GM19023 (cell line): Measurements from ENCODE around the gene TCN1.
"Not testable (repeated sequence)": the region's sequence is repeated elsewhere in the genome, so short reads cannot be mapped to it uniquely, and the experiment has no call there.

ENCODE experiments used
- ATAC-seq: cut with Tn5 transposase; IDR thresholded peaks from one replicate; pipeline ENCODE4 v1.9.1; 2021; ENCODE audit warnings: mild to moderate bottlenecking, moderate library complexity; ENCODE audit not compliant: unreplicated experiment

Gene TCN1

GRCh38 chr11:59866397-59866796, at the start of gene TCN1:
Gene TCN1 (minus strand): TSS chr11:59866487. CDS start chr11:59866470, 17 bp downstream.
- ATAC-seq, result no peak

GRCh38 chr11:59903569-59903968, 37.3 kb upstream of the TCN1 start:
- ATAC-seq, result not testable (repeated sequence)

GRCh38 chr11:59901306-59901705, 35.0 kb upstream of the TCN1 start:
- no peak for ATAC-seq

- ATAC-seq, result no peak
Measured at GRCh38 chr11:59900366-59901126, 34.3 kb upstream of the TCN1 start.

GRCh38 chr11:59899532-59899931, 33.2 kb upstream of the TCN1 start:
- ATAC-seq, result no peak

GRCh38 chr11:59898650-59899049, 32.4 kb upstream of the TCN1 start:
- no peak for ATAC-seq

GRCh38 chr11:59898046-59898445, 31.8 kb upstream of the TCN1 start:
- no peak for ATAC-seq

GRCh38 chr11:59894616-59895015, 28.3 kb upstream of the TCN1 start:
- ATAC-seq, result no peak

- ATAC-seq, result no peak
Measured at GRCh38 chr11:59891781-59892181, 25.5 kb upstream of the TCN1 start.

- ATAC-seq, result not testable (repeated sequence)
Measured at GRCh38 chr11:59887156-59887555, 20.9 kb upstream of the TCN1 start.

- no peak for ATAC-seq
Measured at GRCh38 chr11:59883597-59883996, 17.3 kb upstream of the TCN1 start.

GRCh38 chr11:59879567-59879966, 13.3 kb upstream of the TCN1 start:
- ATAC-seq, result no peak

- ATAC-seq, result no peak
Measured at GRCh38 chr11:59878575-59878974, 12.3 kb upstream of the TCN1 start, which contains the start of gene OOSP3. Gene OOSP3 (plus strand): TSS chr11:59878782. CDS start chr11:59878809, 27 bp downstream.

GRCh38 chr11:59877784-59878183, 11.5 kb upstream of the TCN1 start:
- no peak for ATAC-seq

GRCh38 chr11:59877325-59877724, 11.0 kb upstream of the TCN1 start:
- no peak for ATAC-seq

GRCh38 chr11:59875856-59876519, 9.7 kb upstream of the TCN1 start:
- ATAC-seq, result no peak

- no peak for ATAC-seq
Measured at GRCh38 chr11:59872076-59872475, 5.8 kb upstream of the TCN1 start.

- ATAC-seq, result no peak
Measured at GRCh38 chr11:59867946-59868345, 1.7 kb upstream of the TCN1 start.

GRCh38 chr11:59866836-59867235, 549 bp upstream of the TCN1 start:
- ATAC-seq, result no peak

GRCh38 chr11:59865031-59865430, 1.3 kb downstream of the TCN1 start:
- no peak for ATAC-seq

- ATAC-seq, result no peak
Measured at GRCh38 chr11:59862252-59862651, 4.0 kb downstream of the TCN1 start.

- no peak for ATAC-seq
Measured at GRCh38 chr11:59859673-59860072, 6.6 kb downstream of the TCN1 start.
